Measurements from ENCODE around the gene HJURP. TPM values are rescaled to one million over a fixed set of nuclear protein-coding genes. Genes with fewer than 3 reads are reported as not detected.

Gene HJURP
- total RNA-seq, 1 experiment from 2014 or later = 109 TPM

GRCh38 chr2:233838251-233838650, 16.1 kb downstream of the HJURP start:
- Histone ChIP-seq H3K9me2 (ENCODE audit: insufficient read depth) (no peaks in the 10 kb centered on the region), H4K20me1 (ENCODE audit: insufficient read depth) (peaks cover 14% of the 10 kb centered on the region; the same call in 1 of the 2 replicates), H3K27me3 (ENCODE audit: insufficient read depth, low read depth) (no peaks in the 10 kb centered on the region), H3K36me3 (ENCODE audit: low read depth) (peaks cover 63% of the 10 kb centered on the region), H3K4me2 (no peak overlapping the region), H3K9me3 (ENCODE audit: insufficient read depth, low read depth) (no peaks in the 10 kb centered on the region), H2AFZ (no peak overlapping the region), H3K27ac (no peak overlapping the region), H3K79me2 (ENCODE audit: low read depth) (peaks cover 63% of the 10 kb centered on the region), H3F3A (ENCODE audit: insufficient read depth, low read depth) (peaks cover 41% of the 10 kb centered on the region; the same call in 1 of the 2 replicates), H3K4me3 (no peak overlapping the region), H3K4me1 (replicated peaks; ENCODE audit: insufficient read depth) (no peaks in the 10 kb centered on the region)
- no peak for DNase-seq
- BruUV-seq (replicated peaks) = no TSS peak
- POLR2A ChIA-PET (ENCODE audit: unreplicated experiment) = no interaction called here
- CTCF ChIA-PET = no interaction called here
- intact Hi-C loops (cut with micrococcal nuclease; ENCODE audit: unreplicated experiment) = no loop called here
- TF ChIP-seq, protein P1, sequence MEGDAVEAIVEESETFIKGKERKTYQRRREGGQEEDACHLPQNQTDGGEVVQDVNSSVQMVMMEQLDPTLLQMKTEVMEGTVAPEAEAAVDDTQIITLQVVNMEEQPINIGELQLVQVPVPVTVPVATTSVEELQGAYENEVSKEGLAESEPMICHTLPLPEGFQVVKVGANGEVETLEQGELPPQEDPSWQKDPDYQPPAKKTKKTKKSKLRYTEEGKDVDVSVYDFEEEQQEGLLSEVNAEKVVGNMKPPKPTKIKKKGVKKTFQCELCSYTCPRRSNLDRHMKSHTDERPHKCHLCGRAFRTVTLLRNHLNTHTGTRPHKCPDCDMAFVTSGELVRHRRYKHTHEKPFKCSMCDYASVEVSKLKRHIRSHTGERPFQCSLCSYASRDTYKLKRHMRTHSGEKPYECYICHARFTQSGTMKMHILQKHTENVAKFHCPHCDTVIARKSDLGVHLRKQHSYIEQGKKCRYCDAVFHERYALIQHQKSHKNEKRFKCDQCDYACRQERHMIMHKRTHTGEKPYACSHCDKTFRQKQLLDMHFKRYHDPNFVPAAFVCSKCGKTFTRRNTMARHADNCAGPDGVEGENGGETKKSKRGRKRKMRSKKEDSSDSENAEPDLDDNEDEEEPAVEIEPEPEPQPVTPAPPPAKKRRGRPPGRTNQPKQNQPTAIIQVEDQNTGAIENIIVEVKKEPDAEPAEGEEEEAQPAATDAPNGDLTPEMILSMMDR (conservative IDR thresholded peaks at IDR 0.05) = no peak
- no peak for TF ChIP-seq EZH2 (IDR thresholded peaks at IDR 0.05; ENCODE audit: low read depth)

GRCh38 chr2:233837694-233838229, 16.6 kb downstream of the HJURP start:
- H3K4me1 ChIP-seq (replicated peaks; ENCODE audit: insufficient read depth) = no peaks in the 10 kb centered on the region
- intact Hi-C loops (cut with micrococcal nuclease; ENCODE audit: unreplicated experiment) = no loop called here
- no peaks in the 10 kb centered on the region for H3K27me3 ChIP-seq (ENCODE audit: insufficient read depth, low read depth)
- peaks cover 45% of the 10 kb centered on the region; the same call in 1 of the 2 replicates for H3F3A ChIP-seq (ENCODE audit: insufficient read depth, low read depth)
- TF ChIP-seq, protein P1 (conservative IDR thresholded peaks at IDR 0.05) = no peak
- no peak for TF ChIP-seq EZH2 (IDR thresholded peaks at IDR 0.05; ENCODE audit: low read depth)
- H3K36me3 ChIP-seq (ENCODE audit: low read depth) = peaks cover 58% of the 10 kb centered on the region
- no peak overlapping the region for H3K4me3 ChIP-seq
- peaks cover 58% of the 10 kb centered on the region for H3K79me2 ChIP-seq (ENCODE audit: low read depth)
- H3K27ac ChIP-seq = no peak overlapping the region
- no peaks in the 10 kb centered on the region for H3K9me3 ChIP-seq (ENCODE audit: insufficient read depth, low read depth)
- DNase-seq = no peak
- H3K9me2 ChIP-seq (ENCODE audit: insufficient read depth) = no peaks in the 10 kb centered on the region
- no TSS peak for BruUV-seq (replicated peaks)
- no peak overlapping the region for H3K4me2 ChIP-seq
- peaks cover 14% of the 10 kb centered on the region; the same call in 1 of the 2 replicates for H4K20me1 ChIP-seq (ENCODE audit: insufficient read depth)
- ChIA-PET POLR2A (ENCODE audit: unreplicated experiment) (no interaction called here), CTCF (no interaction called here)
- no peak overlapping the region for H2AFZ ChIP-seq

DNA sequence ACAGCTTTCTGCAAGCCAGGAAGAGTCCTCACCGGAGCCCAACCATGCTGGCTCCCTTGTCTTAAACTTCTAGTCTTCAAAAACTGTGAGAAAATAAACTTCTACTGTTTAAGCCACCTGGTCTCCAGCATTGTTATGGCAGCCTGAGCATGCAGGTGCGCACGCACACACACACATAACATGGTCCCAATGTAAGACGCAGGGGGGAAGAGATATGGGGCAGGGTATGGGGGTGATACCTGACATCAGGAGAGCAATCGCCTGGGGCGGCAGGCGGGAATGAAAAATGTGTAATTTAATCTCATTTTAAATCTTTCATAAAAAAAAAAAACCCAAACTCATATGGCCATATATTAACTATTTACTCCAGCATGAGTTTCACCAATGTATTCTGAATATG, 18.0 kb downstream of the HJURP start:
- Histone ChIP-seq H3K27ac (no peak overlapping the region), H3K27me3 (ENCODE audit: insufficient read depth, low read depth) (no peaks in the 10 kb centered on the region), H3K36me3 (ENCODE audit: low read depth) (peaks cover 44% of the 10 kb centered on the region), H3K9me3 (ENCODE audit: insufficient read depth, low read depth) (no peaks in the 10 kb centered on the region), H4K20me1 (ENCODE audit: insufficient read depth) (peaks cover 14% of the 10 kb centered on the region; the same call in 1 of the 2 replicates), H3K4me2 (no peak overlapping the region), H3K9me2 (ENCODE audit: insufficient read depth) (no peaks in the 10 kb centered on the region), H3K4me3 (no peak overlapping the region), H3K79me2 (ENCODE audit: low read depth) (peaks cover 45% of the 10 kb centered on the region), H2AFZ (no peak overlapping the region), H3K4me1 (replicated peaks; ENCODE audit: insufficient read depth) (no peaks in the 10 kb centered on the region), H3F3A (ENCODE audit: insufficient read depth, low read depth) (peaks cover 51% of the 10 kb centered on the region; the same call in 1 of the 2 replicates)
- ChIA-PET CTCF (no interaction called here), POLR2A (ENCODE audit: unreplicated experiment) (no interaction called here)
- no TSS peak for BruUV-seq (replicated peaks)
- intact Hi-C loops (cut with micrococcal nuclease; ENCODE audit: unreplicated experiment) = no loop called here
- DNase-seq = no peak
- no peak for TF ChIP-seq EZH2 (IDR thresholded peaks at IDR 0.05; ENCODE audit: low read depth)
- TF ChIP-seq, protein P1 (conservative IDR thresholded peaks at IDR 0.05) = no peak

Measured in PC-9 (cell line).